CD14-positive monocyte (primary cell): ENCODE data around the gene LIMA1. TPM values are rescaled to one million over a fixed set of nuclear protein-coding genes. Genes with fewer than 3 reads are reported as not detected.
"Not testable (repeated sequence)": the region's sequence is repeated elsewhere in the genome, so short reads cannot be mapped to it uniquely, and the experiment has no call there.

Experiments used
- DNase-seq, 3 donors: peaks; one replicate each; pipeline ENCODE4 v3.0.0-alpha.2; 2011 to 2022
- H2AFZ ChIP-seq: 2 replicates; pipeline ENCODE4 v1.6.0; 2012; ENCODE audit warnings: mild to moderate bottlenecking, low read depth, low read length, inconsistent platforms; ENCODE audit not compliant: insufficient read depth, poor library complexity, severe bottlenecking
- H3K27ac ChIP-seq, 2 donors: 1 replicate in 1 of 2; 2 replicates in 1 of 2; pipeline ENCODE4 v1.5.1; 2012 to 2013; ENCODE audit warnings: low read length in 2 of 2, control low read depth in 1 of 2, inconsistent platforms in 1 of 2, low read depth in 1 of 2, mild to moderate bottlenecking in 1 of 2
- H3K27me3 ChIP-seq, 2 donors: one replicate each; pipeline versions ENCODE4 v1.6.0 to v1.6.1; 2011 to 2013; ENCODE audit warnings: low read length in 2 of 2; ENCODE audit not compliant: control insufficient read depth in 2 of 2, insufficient read depth in 2 of 2
- H3K36me3 ChIP-seq, 2 donors: replicated peaks in 1 of 2; 1 replicate in 1 of 2; 2 replicates in 1 of 2; pipeline versions ENCODE4 v1.5.1 to v1.6.1; 2012 to 2013; ENCODE audit warnings: low read length in 2 of 2, control low read depth in 1 of 2, inconsistent platforms in 1 of 2, mild to moderate bottlenecking in 1 of 2; ENCODE audit not compliant: insufficient read depth in 2 of 2, control insufficient read depth in 1 of 2
- H3K4me1 ChIP-seq, 2 donors: 1 replicate in 1 of 2; 2 replicates in 1 of 2; pipeline versions ENCODE4 v1.5.1 to v1.6.1; 2012 to 2013; ENCODE audit warnings: low read length in 2 of 2, control low read depth in 1 of 2, inconsistent platforms in 1 of 2, mild to moderate bottlenecking in 1 of 2, moderate library complexity in 1 of 2; ENCODE audit not compliant: insufficient read depth in 2 of 2, control insufficient read depth in 1 of 2
- H3K4me2 ChIP-seq: replicated peaks from 2 replicates; pipeline ENCODE3; 2012; ENCODE audit warnings: low read length, moderate library complexity, mild to moderate bottlenecking; ENCODE audit not compliant: poor library complexity, severe bottlenecking; ENCODE audit errors: extremely low read depth
- H3K4me3 ChIP-seq, 3 experiments: fragments of 200-600 bp in 1 of 3; sonication (generic) in 1 of 3; replicated peaks in 1 of 3; 1 replicate in 2 of 3; 2 replicates in 1 of 3; pipeline ENCODE4 v1.5.1; 2011 to 2013; ENCODE audit warnings: low read length in 3 of 3, mild to moderate bottlenecking in 3 of 3, control low read depth in 2 of 3, low read depth in 2 of 3, inconsistent platforms in 1 of 3, moderate library complexity in 1 of 3
- H3K79me2 ChIP-seq: 2 replicates; pipeline ENCODE4 v1.6.0; 2012; ENCODE audit warnings: mild to moderate bottlenecking, control low read depth, inconsistent platforms, low read length, moderate library complexity; ENCODE audit not compliant: insufficient read depth
- H3K9ac ChIP-seq: 2 replicates; pipeline ENCODE4 v1.6.0; 2017; ENCODE audit warnings: low read length, mild to moderate bottlenecking; ENCODE audit not compliant: insufficient read depth, poor library complexity, severe bottlenecking
- H3K9me3 ChIP-seq, 2 donors: replicated peaks in 1 of 2; 1 replicate in 1 of 2; 2 replicates in 1 of 2; pipeline versions ENCODE4 v1.5.1 to v1.6.1; 2012 to 2013; ENCODE audit warnings: low read length in 2 of 2, control low read depth in 1 of 2; ENCODE audit not compliant: control insufficient read depth in 1 of 2, insufficient read depth in 1 of 2
- H4K20me1 ChIP-seq: 2 replicates; pipeline ENCODE4 v1.6.0; 2012; ENCODE audit warnings: mild to moderate bottlenecking, low read length, control low read depth, moderate library complexity; ENCODE audit not compliant: insufficient read depth
- H3K27ac Mint-ChIP-seq, 7 donors: one replicate each; pipeline ENCODE4 v1.8.0; 2020; ENCODE audit warnings: mild to moderate bottlenecking in 7 of 7, mixed read lengths in 7 of 7, moderate library complexity in 6 of 7, inconsistent platforms in 2 of 7
- H3K27me3 Mint-ChIP-seq, 3 donors: one replicate each; pipeline ENCODE4 v1.8.0; 2021 to 2022; ENCODE audit warnings: low read depth in 3 of 3, mild to moderate bottlenecking in 3 of 3, mixed read lengths in 3 of 3, moderate library complexity in 3 of 3, inconsistent platforms in 1 of 3
- H3K36me3 Mint-ChIP-seq, 2 donors: one replicate each; pipeline ENCODE4 v1.8.0; 2020; ENCODE audit warnings: mixed read lengths in 2 of 2, inconsistent platforms in 1 of 2, mild to moderate bottlenecking in 1 of 2
- H3K4me1 Mint-ChIP-seq: one replicate; pipeline ENCODE4 v1.8.0; 2020; ENCODE audit warnings: mild to moderate bottlenecking, mixed read lengths
- H3K4me3 Mint-ChIP-seq, 2 donors: one replicate each; pipeline ENCODE4 v1.8.0; 2020; ENCODE audit warnings: mild to moderate bottlenecking in 2 of 2, mixed read lengths in 2 of 2, moderate library complexity in 1 of 2
- H3K9me3 Mint-ChIP-seq, 7 donors: one replicate each; pipeline ENCODE4 v1.8.0; 2020 to 2022; ENCODE audit warnings: mixed read lengths in 7 of 7, mild to moderate bottlenecking in 6 of 7, moderate library complexity in 6 of 7, inconsistent platforms in 2 of 7
- CTCF ChIP-seq: fragments of 200-600 bp; IDR thresholded peaks from one replicate; pipeline ENCODE4 v1.8.0; 2022; ENCODE audit warnings: antibody characterized with exemption, mild to moderate bottlenecking
- WGBS: methylation state at CpG from one replicate; pipeline ENCODE4 v1.1.5; 2013; ENCODE audit warnings: missing lambda C conversion rate; ENCODE audit not compliant: insufficient coverage; 5-methylcytosine and 5-hydroxymethylcytosine counted together
- intact Hi-C, 2 donors: fragments of 100-400 bp; cut with micrococcal nuclease; formaldehyde crosslinking; loops; one replicate each; pipeline versions ENCODE4 v1.15.0 to v1.15.1; 2023
- polyA plus RNA-seq, 3 donors: library from polyadenylated mRNA; depleted of rRNA in 1 of 3; unstranded in 2 of 3; stranded (reverse) in 1 of 3; fragments of 300-500 nt in 2 of 3; fragments of >200 nt in 1 of 3; fragmentation: Illumina TruSeq in 2 of 3; gene quantifications; 1 replicate in 2 of 3; 2 replicates in 1 of 3; pipeline ENCODE4 v1.2.3, GENCODE V29; 2012 to 2021

LIMA1 gene
- polyA plus RNA-seq, 3 donors: 0.24 to 0.62 (median 0.51) TPM

GRCh38 chr12:50275556-50275955 lies 7.8 kb downstream of the LIMA1 start:
- Histone ChIP-seq H3K9ac (no peak overlapping the region), H3K9me3 (no peaks in the 10 kb centered on the region), H3K27me3 (no peaks in the 10 kb centered on the region), H3K36me3 (no peaks in the 10 kb centered on the region), H2AFZ (no peak overlapping the region), H4K20me1 (no peaks in the 10 kb centered on the region), H3K79me2 (no peaks in the 10 kb centered on the region), H3K27ac (no peak overlapping the region), H3K4me3 (no peak overlapping the region), H3K4me2 (no peak overlapping the region), H3K4me1 (no peaks in the 10 kb centered on the region)
- Mint-ChIP-seq H3K4me1 (peaks cover 4% of the 10 kb centered on the region), H3K9me3 (no peaks in the 10 kb centered on the region), H3K4me3 (no peak overlapping the region), H3K36me3 (no peaks in the 10 kb centered on the region), H3K27ac (no peak overlapping the region), H3K27me3 (peaks cover 1 to 2% (median 1%) of the 10 kb centered on the region in 3 donors)
- DNase-seq: no peak
- intact Hi-C loops: no loop called here
- no peak for TF ChIP-seq CTCF
- WGBS: 20% methylated on average over 1 of the region's 1 CpG

DNA sequence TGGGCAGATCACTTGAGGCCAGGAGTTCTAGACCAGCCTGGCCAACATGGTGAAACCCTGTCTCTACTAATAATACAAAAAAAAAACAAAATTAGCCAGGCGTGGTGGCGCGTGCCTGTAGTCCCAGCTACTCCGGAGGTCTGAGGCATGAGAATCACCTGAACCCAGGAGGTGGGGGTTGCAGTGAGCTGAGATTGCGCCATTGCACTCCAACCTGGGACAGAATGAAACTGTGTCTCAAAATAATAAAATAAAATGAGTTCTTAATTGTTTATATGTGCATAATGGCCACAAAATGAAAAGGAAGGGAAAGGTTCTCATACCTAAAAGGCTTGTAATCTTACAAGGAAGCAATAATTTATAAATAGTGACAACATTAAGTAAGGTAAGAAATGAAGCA lies 8.2 kb downstream of the LIMA1 start:
- H3K9ac ChIP-seq, H4K20me1 ChIP-seq, H3K4me2 ChIP-seq, H3K4me1 ChIP-seq, H3K4me3 ChIP-seq, H3K9me3 ChIP-seq, intact Hi-C loops, H3K27me3 ChIP-seq, H3K36me3 Mint-ChIP-seq, H3K27ac ChIP-seq, H3K4me1 Mint-ChIP-seq, H3K27me3 Mint-ChIP-seq, H3K79me2 ChIP-seq, H3K27ac Mint-ChIP-seq, H3K36me3 ChIP-seq, H3K9me3 Mint-ChIP-seq, DNase-seq, H2AFZ ChIP-seq, H3K4me3 Mint-ChIP-seq: not testable (repeated sequence)
- WGBS: 87% methylated on average over 5 of the region's 5 CpGs
